CD4-positive, alpha-beta memory T cell (primary cell): ENCODE data around the gene CYB5A. TPM values are rescaled to one million over a fixed set of nuclear protein-coding genes. Genes with fewer than 3 reads are reported as not detected.

Experiments used
- CTCF ChIA-PET: fragments of 350-600 bp; sonication (Branson Sonifier 250); formaldehyde crosslinking; loops from one replicate; lab custom pipeline; 2021; ENCODE audit warnings: inconsistent platforms; ENCODE audit not compliant: partially characterized antibody; lab: Charles Lee
- POLR2A ChIA-PET: fragments of 350-600 bp; sonication (Branson Sonifier 250); formaldehyde crosslinking; loops from one replicate; lab custom pipeline; 2021; ENCODE audit not compliant: partially characterized antibody; lab: Charles Lee
- DNase-seq, 5 donors: peaks; one replicate each; pipeline versions ENCODE4 v3.0.0 to v3.0.0-alpha.2; 2020 to 2022; ENCODE audit warnings: mixed read lengths in 1 of 5
- H3K27ac ChIP-seq: one replicate; pipeline ENCODE4 v1.7.0; 2013; ENCODE audit warnings: low read depth, low read length
- H3K27me3 ChIP-seq: 2 replicates; pipeline ENCODE4 v1.7.0; 2013; ENCODE audit warnings: mild to moderate bottlenecking, low read length, moderate library complexity; ENCODE audit not compliant: insufficient read depth
- H3K36me3 ChIP-seq: 2 replicates; pipeline ENCODE4 v1.7.0; 2013; ENCODE audit warnings: mild to moderate bottlenecking, low read length, moderate library complexity; ENCODE audit not compliant: insufficient read depth
- H3K4me1 ChIP-seq: 2 replicates; pipeline ENCODE4 v1.7.0; 2013; ENCODE audit warnings: mild to moderate bottlenecking, low read length, moderate library complexity; ENCODE audit not compliant: insufficient read depth
- H3K4me3 ChIP-seq, 2 donors: one replicate each; pipeline ENCODE4 v1.7.0; 2013; ENCODE audit warnings: low read length in 2 of 2, mild to moderate bottlenecking in 1 of 2
- H3K9me3 ChIP-seq, 2 donors: one replicate each; pipeline ENCODE4 v1.7.0; 2013; ENCODE audit warnings: low read length in 2 of 2, control low read depth in 1 of 2; ENCODE audit not compliant: control insufficient read depth in 1 of 2
- H3K27ac Mint-ChIP-seq, 7 donors: one replicate each; pipeline ENCODE4 v1.8.0; 2020 to 2021; ENCODE audit warnings: mixed read lengths in 7 of 7, mild to moderate bottlenecking in 6 of 7, inconsistent platforms in 3 of 7, moderate library complexity in 3 of 7
- H3K27me3 Mint-ChIP-seq, 2 donors: one replicate each; pipeline ENCODE4 v1.8.0; 2020 to 2021; ENCODE audit warnings: mixed read lengths in 2 of 2
- H3K36me3 Mint-ChIP-seq, 2 donors: one replicate each; pipeline ENCODE4 v1.8.0; 2020 to 2021; ENCODE audit warnings: mixed read lengths in 2 of 2, inconsistent platforms in 1 of 2, mild to moderate bottlenecking in 1 of 2
- H3K4me1 Mint-ChIP-seq, 4 donors: one replicate each; pipeline ENCODE4 v1.8.0; 2020 to 2021; ENCODE audit warnings: mixed read lengths in 4 of 4, mild to moderate bottlenecking in 1 of 4
- H3K4me3 Mint-ChIP-seq, 8 donors: one replicate each; pipeline ENCODE4 v1.8.0; 2020 to 2021; ENCODE audit warnings: mixed read lengths in 8 of 8, mild to moderate bottlenecking in 7 of 8, moderate library complexity in 6 of 8, inconsistent platforms in 3 of 8
- H3K9me3 Mint-ChIP-seq, 8 donors: one replicate each; pipeline ENCODE4 v1.8.0; 2020 to 2021; ENCODE audit warnings: mixed read lengths in 8 of 8, mild to moderate bottlenecking in 5 of 8, inconsistent platforms in 3 of 8, moderate library complexity in 1 of 8
- intact Hi-C: fragments of 100-400 bp; cut with micrococcal nuclease; formaldehyde crosslinking; loops from one replicate; pipeline ENCODE4 v1.15.1; 2023
- polyA plus RNA-seq, 2 donors: library from polyadenylated mRNA; unstranded; fragments of 300-500 nt; fragmentation: Illumina TruSeq; gene quantifications; one replicate each; pipeline ENCODE4 v1.2.3, GENCODE V29; 2021
- total RNA-seq, 2 experiments: library from RNA; stranded (reverse); gene quantifications; one replicate each; pipeline ENCODE4 v1.2.3, GENCODE V29; 2021

The CYB5A gene
- total and polyA plus RNA-seq, 4 experiments from 2014 or later, result 22.8 to 86.7 (median 44.0) TPM

DNA sequence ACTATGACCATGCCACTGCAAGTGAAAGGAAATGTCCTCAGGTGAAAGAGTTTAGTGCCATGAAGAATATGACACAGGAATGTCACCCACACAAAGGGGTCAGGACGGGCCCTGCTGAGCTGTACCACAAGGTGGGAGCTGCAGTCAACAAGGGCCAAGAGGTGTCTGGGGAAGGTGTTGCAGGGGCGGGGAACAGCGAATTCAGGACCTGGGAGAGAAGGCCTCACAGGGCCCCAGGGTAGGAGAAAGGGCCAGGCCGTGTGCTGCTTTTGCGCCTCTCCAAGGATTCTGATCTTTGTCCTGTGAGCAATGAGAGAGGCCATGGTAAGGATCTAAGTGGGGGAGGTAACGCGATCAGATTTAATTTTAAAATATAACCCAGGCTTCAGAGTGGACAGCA is 23.6 kb downstream of the CYB5A start:
- no peaks in the 10 kb centered on the region for H3K4me1 ChIP-seq
- H3K27me3 ChIP-seq, result no peaks in the 10 kb centered on the region
- H3K27ac ChIP-seq, result no peak overlapping the region
- ChIA-PET POLR2A (no interaction called here), CTCF (no interaction called here)
- H3K9me3 ChIP-seq, result no peaks in the 10 kb centered on the region
- H3K4me1 Mint-ChIP-seq, result peaks cover 0 to 6% (median 2%) of the 10 kb centered on the region in 4 donors
- H3K27me3 Mint-ChIP-seq, result no peaks in the 10 kb centered on the region
- no peak for DNase-seq
- intact Hi-C loops, result no loop called here
- no peak overlapping the region for H3K27ac Mint-ChIP-seq
- H3K4me3 ChIP-seq, result no peak overlapping the region
- peaks cover 2 to 11% of the 10 kb centered on the region in 2 donors for H3K36me3 Mint-ChIP-seq
- no peaks in the 10 kb centered on the region for H3K36me3 ChIP-seq
- H3K9me3 Mint-ChIP-seq, result no peaks in the 10 kb centered on the region
- no peak overlapping the region for H3K4me3 Mint-ChIP-seq

DNA sequence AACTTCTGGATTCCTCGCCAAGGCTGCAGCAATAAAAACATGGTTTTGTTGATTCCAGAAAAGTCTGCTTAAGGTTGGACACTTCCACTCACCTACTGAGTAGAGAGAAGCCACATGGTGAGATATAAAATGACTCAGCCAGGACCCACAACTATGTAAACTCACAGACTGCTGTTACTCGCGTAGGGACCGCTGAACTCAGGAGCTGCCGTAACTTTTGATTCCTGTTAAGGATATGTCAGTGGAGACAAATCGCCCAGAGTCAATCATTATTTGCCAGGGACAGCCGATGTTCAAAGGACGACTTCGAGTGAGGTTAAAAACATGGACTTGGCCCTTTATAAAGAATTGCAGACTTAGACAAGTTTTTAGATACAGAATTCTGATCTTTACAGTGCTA is 25.6 kb downstream of the CYB5A start:
- ChIA-PET CTCF (no interaction called here), POLR2A (no interaction called here)
- no peaks in the 10 kb centered on the region for H3K27me3 Mint-ChIP-seq
- Histone ChIP-seq H3K4me3 (no peak overlapping the region), H3K36me3 (no peaks in the 10 kb centered on the region), H3K27ac (no peak overlapping the region), H3K4me1 (no peaks in the 10 kb centered on the region), H3K9me3 (no peaks in the 10 kb centered on the region), H3K27me3 (no peaks in the 10 kb centered on the region)
- intact Hi-C loops, result no loop called here
- no peaks in the 10 kb centered on the region for H3K9me3 Mint-ChIP-seq
- peaks cover 8 to 22% of the 10 kb centered on the region in 2 donors for H3K36me3 Mint-ChIP-seq
- no peak overlapping the region for H3K4me3 Mint-ChIP-seq
- peak overlapping the region in 2 of 7 donors; percentile 44 to 49 for H3K27ac Mint-ChIP-seq
- peaks cover 0 to 6% (median 2%) of the 10 kb centered on the region in 4 donors for H3K4me1 Mint-ChIP-seq
- no peak for DNase-seq

DNA sequence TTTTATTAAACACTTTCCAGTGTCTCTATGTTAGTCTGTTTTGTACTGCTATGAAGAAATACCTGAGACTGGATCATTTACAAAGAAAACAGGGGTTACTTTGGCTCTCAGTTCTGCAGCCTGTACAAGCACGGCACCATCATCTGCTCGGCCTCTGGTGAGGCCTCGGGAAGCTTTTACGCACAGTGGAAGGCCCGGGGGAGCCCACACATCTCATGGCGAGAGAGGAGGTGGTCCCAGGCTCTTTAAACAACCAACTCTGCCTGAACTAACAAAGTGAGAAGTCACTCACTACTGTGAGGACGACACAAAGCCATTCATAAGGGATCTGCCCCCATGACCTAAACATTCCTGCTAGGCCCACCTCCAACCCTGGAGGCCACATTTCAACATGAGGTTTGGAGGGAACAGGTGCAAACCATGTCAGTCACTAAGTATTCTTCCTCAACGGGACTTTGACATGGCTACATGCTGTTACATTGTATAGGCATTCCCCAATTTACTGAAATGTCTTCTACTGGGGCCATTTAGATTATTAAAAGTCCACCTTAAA is 26.1 kb downstream of the CYB5A start:
- no peak for DNase-seq
- intact Hi-C loops, result no loop called here
- Histone ChIP-seq H3K36me3 (no peaks in the 10 kb centered on the region), H3K9me3 (no peaks in the 10 kb centered on the region), H3K4me3 (no peak overlapping the region), H3K27me3 (no peaks in the 10 kb centered on the region), H3K4me1 (no peaks in the 10 kb centered on the region), H3K27ac (no peak overlapping the region)
- CTCF ChIA-PET, result no interaction called here
- Mint-ChIP-seq H3K27me3 (no peaks in the 10 kb centered on the region), H3K9me3 (no peaks in the 10 kb centered on the region), H3K27ac (no peak overlapping the region), H3K36me3 (peaks cover 8 to 25% of the 10 kb centered on the region in 2 donors), H3K4me1 (peaks cover 0 to 6% (median 2%) of the 10 kb centered on the region in 4 donors), H3K4me3 (no peak overlapping the region)
- POLR2A ChIA-PET, result no interaction called here

DNA sequence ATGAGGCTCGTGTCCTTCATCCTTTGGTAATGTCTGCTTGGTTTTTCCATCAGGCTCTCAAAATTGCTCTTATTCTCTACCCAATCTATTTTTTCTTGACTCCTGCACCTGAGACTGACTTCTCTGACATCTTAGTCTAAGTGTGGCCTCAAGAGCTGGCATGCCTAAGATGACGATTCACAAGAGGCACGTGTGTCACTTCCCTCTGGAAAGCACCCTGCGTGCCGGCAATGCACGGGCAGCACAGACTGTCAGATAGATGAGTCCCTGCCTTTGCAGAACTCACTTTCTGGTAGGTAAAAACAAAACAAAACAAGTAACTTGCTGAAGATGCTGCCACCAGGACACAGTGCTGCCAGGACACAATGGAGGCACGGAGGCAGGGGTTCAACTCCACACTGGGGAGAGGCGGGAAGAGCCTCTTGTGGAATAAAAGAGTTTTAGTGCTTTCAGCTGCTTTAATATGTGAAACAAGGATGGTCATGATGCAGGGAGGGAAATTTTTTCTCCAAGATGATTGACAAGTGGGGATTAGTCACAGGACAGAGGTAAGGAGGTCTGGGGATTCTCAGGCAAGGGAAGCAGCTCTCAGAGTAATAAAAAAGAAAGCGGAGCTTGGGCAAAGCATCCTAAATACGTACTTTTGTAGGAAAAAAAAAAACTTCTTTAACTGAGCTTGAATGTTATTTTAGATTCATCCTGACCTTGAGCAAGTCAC is 27.3 kb downstream of the CYB5A start:
- peaks cover 0 to 4% (median 2%) of the 10 kb centered on the region in 4 donors for H3K4me1 Mint-ChIP-seq
- no peaks in the 10 kb centered on the region for H3K27me3 ChIP-seq
- no peaks in the 10 kb centered on the region for H3K4me1 ChIP-seq
- no peaks in the 10 kb centered on the region for H3K27me3 Mint-ChIP-seq
- intact Hi-C loops, result no loop called here
- H3K36me3 Mint-ChIP-seq, result peaks cover 8 to 27% of the 10 kb centered on the region in 2 donors
- no peaks in the 10 kb centered on the region for H3K36me3 ChIP-seq
- H3K27ac Mint-ChIP-seq, result peak overlapping the region in 3 of 7 donors; percentile 0 to 28 (median 12)
- no peak overlapping the region for H3K4me3 Mint-ChIP-seq
- POLR2A ChIA-PET, result no interaction called here
- no peak for DNase-seq
- H3K4me3 ChIP-seq, result no peak overlapping the region
- no peaks in the 10 kb centered on the region for H3K9me3 Mint-ChIP-seq
- no peaks in the 10 kb centered on the region for H3K9me3 ChIP-seq
- CTCF ChIA-PET, result no interaction called here
- H3K27ac ChIP-seq, result no peak overlapping the region

DNA sequence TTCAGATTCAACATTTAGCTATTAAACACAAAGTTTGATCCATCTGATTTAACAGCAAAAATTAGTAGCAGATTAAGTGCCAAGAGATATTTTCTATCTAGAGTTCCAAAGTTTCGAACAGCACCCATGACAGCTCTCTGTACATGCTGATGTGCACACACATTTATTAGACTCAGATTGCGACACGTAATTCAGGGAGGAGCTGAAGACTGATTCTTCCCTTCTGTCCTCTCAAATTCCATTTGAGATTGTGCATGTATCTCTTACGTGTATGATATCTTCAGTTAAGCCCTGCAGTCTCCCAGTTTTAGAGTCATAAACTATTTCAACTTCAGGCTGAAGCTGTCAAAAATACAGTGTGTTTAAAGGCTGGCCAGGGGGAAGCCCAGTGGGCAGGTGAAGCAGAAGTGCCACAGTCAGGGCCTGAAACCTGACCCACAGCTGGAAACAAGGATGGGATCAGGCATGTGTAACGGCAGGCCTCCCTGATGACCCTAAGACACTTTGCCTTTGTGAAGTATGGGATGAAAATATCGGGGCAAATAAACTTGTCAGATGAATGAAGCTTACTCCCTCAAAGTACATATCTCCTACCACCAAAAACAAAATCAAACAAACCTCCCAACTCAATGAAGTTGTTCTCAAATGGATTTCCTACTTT is 30.6 kb downstream of the CYB5A start:
- intact Hi-C loops, result no loop called here
- CTCF ChIA-PET, result no interaction called here

DNA sequence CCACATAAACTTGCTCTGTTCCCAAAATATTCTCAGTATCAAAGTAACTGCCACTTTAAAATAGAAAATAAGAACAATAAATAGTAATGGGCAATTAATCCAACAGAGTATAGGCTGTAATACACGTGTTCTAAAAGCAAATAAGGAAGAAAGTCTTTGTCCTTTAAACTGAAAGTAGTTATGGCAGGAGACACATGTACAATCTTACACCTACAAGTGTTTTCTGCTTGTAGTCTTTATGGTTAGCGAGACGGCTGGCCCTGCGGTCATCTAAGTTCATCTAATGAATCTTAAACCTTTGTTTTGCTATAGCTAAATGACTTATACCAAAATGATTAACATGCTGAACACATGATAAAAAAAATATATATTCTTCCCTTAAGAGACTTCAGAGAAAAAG is 32.4 kb downstream of the CYB5A start:
- intact Hi-C loops, result no loop called here
- H3K4me3 Mint-ChIP-seq, result no peak overlapping the region
- H3K4me3 ChIP-seq, result no peak overlapping the region
- no peak overlapping the region for H3K27ac Mint-ChIP-seq
- POLR2A ChIA-PET, result no interaction called here
- H3K27ac ChIP-seq, result no peak overlapping the region
- no peaks in the 10 kb centered on the region for H3K27me3 ChIP-seq
- H3K27me3 Mint-ChIP-seq, result no peaks in the 10 kb centered on the region
- no peaks in the 10 kb centered on the region for H3K9me3 ChIP-seq
- H3K36me3 Mint-ChIP-seq, result peaks cover 14 to 38% of the 10 kb centered on the region in 2 donors
- no peaks in the 10 kb centered on the region for H3K9me3 Mint-ChIP-seq
- no peaks in the 10 kb centered on the region for H3K4me1 ChIP-seq
- no peaks in the 10 kb centered on the region for H3K36me3 ChIP-seq
- no peaks in the 10 kb centered on the region for H3K4me1 Mint-ChIP-seq
- CTCF ChIA-PET, result no interaction called here
- DNase-seq, result no peak

More for the DNA sequence above, 30.6 kb downstream of the CYB5A start:
- Mint-ChIP-seq H3K27ac (no peak overlapping the region), H3K4me1 (peaks cover 0 to 3% (median 1%) of the 10 kb centered on the region in 4 donors), H3K36me3 (peaks cover 8 to 42% of the 10 kb centered on the region in 2 donors), H3K27me3 (no peaks in the 10 kb centered on the region), H3K4me3 (no peak overlapping the region), H3K9me3 (no peaks in the 10 kb centered on the region)
- Histone ChIP-seq H3K9me3 (no peaks in the 10 kb centered on the region), H3K4me3 (no peak overlapping the region), H3K27me3 (no peaks in the 10 kb centered on the region), H3K4me1 (no peaks in the 10 kb centered on the region), H3K27ac (no peak overlapping the region), H3K36me3 (no peaks in the 10 kb centered on the region)
- DNase-seq, result no peak
- POLR2A ChIA-PET, result no interaction called here

DNA sequence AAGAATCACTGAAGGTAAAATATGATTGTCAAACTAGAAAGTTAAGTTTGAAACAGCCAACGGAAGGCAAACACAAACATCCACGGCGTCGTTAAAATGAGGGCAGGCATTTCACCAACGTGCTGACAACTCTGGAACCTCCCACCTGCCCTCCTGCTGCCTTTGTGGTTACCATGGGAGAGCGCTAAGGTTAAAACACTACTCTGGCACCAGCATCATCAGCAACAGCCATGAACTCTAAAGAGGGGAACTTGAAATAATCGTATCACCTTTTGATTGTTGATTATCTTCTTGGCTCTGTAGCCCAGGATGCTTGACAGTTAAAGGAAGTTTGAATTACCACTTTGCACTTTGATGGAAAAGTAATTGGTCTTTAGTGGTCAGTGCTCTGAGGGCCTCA is 34.7 kb downstream of the CYB5A start:
- ChIA-PET POLR2A (no interaction called here), CTCF (no interaction called here)
- Mint-ChIP-seq H3K27me3 (no peaks in the 10 kb centered on the region), H3K27ac (no peak overlapping the region), H3K9me3 (no peaks in the 10 kb centered on the region), H3K36me3 (peaks cover 23 to 44% of the 10 kb centered on the region in 2 donors), H3K4me3 (no peak overlapping the region), H3K4me1 (no peaks in the 10 kb centered on the region)
- Histone ChIP-seq H3K27me3 (no peaks in the 10 kb centered on the region), H3K36me3 (no peaks in the 10 kb centered on the region), H3K4me1 (no peaks in the 10 kb centered on the region), H3K27ac (no peak overlapping the region), H3K4me3 (no peak overlapping the region), H3K9me3 (no peaks in the 10 kb centered on the region)
- no peak for DNase-seq
- intact Hi-C loops, result no loop called here
